HG02840 (cell line): ENCODE results near the gene TSPAN11.
"Not testable (repeated sequence)": the region's sequence is repeated elsewhere in the genome, so short reads cannot be mapped to it uniquely, and the experiment has no call there.

Source experiments
- ATAC-seq: cut with Tn5 transposase; IDR thresholded peaks from one replicate; pipeline ENCODE4 v1.9.1; 2021; ENCODE audit warnings: mild to moderate bottlenecking, moderate library complexity, moderate number of reproducible peaks; ENCODE audit not compliant: unreplicated experiment, low FRiP score

The TSPAN11 gene

DNA sequence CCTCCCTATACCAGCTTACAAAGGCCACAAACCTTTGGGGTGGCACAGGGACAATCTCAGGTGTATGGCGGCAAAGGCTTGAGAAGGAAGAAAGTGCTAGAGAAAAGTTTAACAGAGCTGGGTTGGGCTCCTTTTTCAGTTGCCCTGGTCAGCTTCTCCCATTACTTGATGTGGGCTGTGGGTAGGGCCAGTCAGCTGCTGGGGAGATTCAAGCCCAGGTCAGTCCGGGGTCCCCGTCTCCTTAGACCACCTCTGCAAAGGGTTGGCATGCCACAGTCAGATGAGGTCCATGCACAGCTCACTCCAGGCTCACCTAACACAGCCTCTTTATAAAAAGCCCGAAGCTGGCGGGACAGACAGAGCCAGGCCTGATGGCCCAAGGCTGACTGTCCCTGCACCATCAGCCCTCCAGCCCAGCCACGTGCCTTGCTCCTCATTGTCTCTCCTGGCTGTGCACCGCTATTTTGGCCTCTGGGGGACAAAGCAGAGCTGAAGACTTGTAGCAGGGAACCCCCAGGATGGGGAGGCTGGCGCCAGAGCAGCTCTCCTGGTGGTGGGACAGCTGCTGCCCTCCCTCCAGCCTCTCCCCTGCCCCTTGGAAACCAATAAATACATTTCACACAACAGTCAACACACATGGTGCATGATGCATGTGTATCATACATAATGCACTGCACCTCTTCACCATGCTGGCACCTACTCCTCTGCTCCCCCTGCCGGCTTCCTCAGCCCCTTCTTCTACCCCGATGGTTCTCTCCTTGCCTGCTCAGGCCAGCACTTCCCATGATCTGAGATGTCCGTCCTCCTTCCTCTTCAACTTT, 85.4 kb downstream of the TSPAN11 start:
- no peak for ATAC-seq

DNA sequence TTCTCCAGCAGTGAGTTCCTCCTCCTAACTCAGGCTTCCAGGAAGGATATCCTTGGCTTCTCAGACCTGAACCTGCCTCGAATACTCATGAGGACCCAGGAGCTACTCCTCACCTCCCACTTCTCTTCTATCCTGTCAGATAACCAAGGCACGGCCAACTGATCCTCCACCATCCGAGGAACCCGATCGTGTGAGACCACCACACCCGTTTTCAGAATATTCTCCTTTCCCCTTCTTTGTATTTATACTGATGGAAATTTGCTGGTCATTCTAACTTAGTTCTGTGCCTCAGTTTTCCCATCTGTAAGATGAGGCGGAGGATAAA, 86.0 kb downstream of the TSPAN11 start:
- not testable (repeated sequence) for ATAC-seq

DNA sequence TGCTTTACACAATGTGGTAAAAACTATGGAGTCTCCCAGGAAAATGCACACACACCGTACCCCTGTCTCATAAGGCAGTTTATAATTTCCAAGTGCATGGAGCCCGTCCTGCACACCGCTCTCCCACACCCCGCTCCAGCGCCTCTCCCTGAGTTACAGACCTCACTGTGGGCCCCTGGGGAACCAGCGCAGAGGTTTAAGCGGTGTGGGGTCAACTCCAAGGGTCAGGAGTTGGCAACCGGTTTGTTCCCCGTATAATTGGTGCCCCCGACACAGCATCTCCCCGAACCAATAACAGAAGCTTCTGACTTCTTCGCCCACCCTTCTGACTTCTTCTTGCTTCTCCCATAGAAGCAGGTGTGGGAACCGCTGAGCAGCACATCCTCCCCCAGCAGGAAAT, 88.7 kb downstream of the TSPAN11 start:
- no peak for ATAC-seq

DNA sequence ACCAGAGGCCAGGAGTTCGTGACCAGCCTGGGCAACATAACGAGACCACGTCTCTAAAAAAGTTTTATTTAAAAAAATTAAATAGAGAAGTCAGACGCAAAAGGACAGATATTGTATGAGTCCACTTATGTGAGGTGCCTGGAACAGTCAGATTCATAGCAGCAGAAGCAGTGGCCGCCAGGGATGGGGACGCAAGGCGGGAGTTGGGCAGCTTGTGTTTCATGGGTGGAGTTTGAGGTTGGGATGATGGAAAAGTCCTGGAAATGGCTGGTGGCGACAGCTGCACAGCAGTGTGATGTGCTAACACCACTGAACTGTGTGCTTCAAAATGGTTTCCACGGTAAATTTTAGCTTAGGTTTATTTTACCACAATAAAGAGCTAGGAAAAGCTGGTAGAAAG, 89.5 kb downstream of the TSPAN11 start:
- ATAC-seq, result no peak

DNA sequence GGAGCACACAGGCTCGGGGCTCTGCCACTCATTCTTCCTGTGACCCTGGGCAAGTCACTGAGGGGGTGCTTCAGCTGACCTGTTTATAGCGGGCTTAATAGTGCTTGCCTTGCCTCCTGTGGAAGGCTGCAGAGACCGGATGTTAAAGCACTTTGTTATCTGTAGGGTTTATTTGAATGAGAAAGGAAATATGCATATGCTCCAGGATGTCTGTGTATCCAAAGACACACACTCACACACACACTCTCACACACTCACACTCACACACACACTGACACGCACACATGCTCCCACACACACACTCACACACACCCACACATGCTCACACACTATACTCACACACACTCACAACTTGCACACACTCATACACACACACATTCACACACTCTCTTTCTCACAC, 91.0 kb downstream of the TSPAN11 start:
- no peak for ATAC-seq

DNA sequence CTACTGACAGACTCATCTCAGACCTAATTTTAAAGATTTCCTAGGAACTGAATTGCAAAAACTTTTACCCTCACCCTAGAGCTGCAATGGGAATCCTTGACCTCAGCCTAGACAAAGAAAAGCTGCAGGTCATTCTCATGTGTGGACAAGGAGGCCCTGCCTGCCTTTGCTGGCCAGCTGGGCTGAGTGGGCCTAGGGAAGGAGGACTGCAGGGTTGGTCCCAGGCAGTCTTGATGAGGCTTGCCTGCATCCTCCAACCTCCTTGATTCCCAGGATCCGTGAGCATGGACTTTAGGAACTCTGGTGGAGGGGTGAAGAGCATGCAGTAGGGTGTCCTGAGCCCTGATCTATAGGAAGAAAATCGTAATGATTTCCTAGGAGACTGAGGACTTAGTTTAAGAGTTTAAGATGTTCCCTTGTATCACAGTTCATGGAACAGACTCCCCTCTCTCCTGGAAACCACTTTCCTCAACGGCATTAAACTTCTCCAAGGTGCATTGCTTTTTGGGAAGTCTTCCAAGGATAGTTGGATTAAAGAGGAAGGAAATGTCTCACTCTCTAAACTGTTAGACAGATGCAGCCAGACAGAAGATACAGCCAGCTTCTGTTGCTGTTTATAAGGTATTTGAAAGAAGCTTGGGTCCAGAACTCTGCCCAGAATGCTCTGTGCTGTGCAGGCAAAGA, 91.7 kb downstream of the TSPAN11 start:
- ATAC-seq, result no peak

DNA sequence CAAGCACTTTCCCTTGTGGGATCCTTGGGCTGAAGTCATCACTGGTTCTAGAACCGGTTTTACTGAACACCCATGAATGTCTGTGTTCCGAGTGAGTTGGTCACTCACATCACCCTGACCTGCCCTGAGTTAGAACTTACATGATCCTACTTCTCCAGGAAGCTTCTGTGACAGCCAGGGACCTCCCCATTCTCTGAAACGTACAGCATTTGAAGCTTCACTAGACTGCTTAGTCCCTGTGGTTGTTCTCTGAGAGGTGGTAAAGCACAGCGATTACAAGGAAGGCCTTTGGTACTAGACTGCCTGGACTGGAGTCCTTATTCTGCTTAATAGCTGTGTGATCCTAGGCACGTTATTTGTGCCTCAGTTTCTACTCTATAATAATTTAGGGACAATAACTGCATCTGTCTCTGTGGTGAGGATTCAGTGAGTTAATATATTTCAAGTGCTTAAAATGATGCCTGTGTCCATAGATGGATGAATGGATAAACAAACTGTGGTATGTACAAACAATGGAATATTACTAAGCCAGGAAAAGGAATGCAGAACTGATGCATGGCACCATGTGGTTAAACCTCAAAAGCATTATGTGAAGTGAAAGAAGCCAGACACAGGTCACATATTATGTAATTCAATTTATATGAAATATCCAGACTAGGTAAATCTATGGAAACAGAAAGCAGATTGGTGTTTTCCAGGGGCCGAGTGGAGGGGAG, 92.4 kb downstream of the TSPAN11 start:
- no peak for ATAC-seq

DNA sequence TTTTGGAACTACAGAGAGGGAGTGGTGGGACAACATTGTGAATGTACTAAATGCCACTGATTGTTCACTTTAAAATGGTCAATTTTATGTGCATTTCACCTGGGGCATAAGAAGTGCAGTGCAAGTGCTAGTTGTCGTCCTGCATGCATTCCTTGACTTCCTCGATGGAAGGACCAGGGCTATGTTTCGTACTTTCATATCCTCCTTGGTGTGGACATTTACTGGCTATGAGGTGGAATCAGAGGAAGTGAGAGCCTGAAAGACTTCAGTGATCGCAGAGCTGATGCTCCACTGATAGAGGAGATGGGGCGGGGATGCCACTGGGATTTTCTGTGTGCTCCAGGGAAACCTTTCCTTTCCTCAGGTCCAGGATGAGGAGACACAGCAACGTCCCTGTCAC, 93.0 kb downstream of the TSPAN11 start:
- ATAC-seq, result no peak

DNA sequence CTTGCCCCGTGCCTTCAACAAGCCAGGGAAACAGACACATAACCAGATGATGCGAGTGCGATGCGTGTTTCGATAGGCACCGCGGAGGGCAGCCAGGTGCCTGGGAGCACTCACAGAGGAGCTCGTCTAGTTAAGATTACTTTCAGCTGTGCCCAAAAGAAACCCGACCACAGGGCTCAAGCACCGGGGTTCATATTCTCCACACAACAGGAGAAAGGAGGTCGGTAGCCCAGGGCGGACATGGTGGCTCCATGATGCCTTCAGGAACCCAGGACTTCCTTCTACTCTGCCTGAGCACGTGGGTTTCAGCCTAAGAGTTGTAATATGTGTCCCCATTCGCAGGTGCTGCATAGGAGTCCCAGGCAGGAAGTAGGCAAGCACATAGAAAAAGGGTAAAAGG, 93.4 kb downstream of the TSPAN11 start:
- ATAC-seq, result no peak

DNA sequence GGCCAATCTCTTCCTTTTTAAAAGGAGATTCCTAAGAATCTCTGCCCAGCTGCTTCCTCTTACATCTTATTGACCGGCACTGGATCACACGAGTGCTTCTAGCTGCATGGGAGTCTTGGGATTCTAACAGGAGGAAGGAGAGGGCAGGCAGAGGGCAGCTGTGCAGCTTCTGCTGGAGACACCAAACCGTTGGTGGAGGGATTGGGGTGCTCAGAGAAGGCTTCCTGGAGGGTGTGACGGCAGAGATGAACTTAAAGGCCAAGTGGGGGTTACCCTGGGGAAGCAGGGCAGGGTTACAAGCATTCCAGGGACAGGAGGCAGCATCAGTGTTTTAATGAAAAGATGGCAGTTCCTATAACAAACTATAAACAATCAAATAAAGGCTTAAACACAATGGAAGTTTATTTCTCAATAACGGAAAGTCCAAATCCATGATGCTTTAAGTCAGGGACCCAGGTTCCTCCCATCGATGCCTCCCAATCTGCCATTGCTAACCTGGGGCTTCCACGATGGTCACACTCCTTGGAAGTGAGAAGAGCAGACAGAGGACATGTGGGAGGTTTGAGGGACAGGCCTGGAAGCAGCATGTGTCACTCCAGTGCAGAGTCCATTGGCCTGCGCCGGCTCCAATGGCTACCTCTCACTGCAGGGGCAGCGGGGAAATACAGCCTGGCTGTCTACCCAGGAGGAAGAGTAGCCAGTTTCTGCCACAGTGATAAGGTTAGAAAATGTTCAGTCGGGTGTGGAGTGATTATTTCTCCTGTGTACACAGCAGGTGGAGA, 94.0 kb downstream of the TSPAN11 start:
- no peak for ATAC-seq

DNA sequence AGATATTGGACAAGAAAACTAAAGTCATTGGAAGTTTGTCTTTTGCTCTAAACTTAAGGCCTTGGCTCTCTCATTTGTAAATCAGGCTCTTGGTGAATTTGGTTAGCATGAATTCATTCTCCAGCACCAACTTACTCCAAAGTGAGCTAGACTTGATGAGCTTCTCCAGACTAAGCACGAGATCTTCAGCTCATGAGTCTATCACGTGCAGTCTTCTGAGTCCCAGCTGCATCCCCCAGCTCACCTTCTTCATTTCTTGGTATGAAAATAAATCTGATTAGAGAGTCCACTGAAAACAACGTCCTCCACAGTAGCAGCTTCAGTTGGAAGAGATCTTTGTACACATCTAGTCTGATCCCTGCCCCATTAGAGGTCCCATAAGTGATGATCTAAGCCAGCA, 94.6 kb downstream of the TSPAN11 start:
- no peak for ATAC-seq

DNA sequence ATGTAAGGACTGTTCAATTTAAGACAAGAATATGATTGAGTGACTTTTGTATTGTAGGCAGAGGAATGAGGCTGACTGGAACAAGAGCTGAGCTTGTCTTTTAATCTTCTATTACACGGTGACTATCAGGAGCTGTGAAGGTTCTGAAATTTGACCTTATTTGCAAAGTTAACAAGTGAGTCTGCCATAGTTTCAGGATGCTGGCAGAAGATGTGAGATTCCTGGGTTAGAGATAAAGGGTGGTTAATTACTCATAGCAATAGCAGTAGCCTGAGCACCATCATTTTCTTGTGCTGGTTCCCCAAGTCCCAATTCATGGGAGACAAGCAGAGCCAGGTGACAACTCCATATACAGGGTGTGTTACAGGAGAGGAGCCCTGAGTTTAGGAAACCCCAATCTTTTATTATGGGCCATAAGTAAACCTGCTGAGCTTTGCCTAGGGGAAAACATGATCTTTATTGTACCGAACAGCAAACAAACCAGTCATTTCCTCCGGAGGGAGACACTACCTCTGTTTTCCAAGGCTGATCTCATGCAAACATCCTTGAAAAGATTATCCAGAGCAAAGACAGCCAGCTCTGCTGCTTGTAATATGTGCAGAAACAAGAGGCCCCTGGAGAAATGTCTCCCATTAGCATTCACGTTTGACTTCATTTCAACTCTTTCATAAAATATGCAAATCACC, 95.4 kb downstream of the TSPAN11 start:
- ATAC-seq, result no peak

DNA sequence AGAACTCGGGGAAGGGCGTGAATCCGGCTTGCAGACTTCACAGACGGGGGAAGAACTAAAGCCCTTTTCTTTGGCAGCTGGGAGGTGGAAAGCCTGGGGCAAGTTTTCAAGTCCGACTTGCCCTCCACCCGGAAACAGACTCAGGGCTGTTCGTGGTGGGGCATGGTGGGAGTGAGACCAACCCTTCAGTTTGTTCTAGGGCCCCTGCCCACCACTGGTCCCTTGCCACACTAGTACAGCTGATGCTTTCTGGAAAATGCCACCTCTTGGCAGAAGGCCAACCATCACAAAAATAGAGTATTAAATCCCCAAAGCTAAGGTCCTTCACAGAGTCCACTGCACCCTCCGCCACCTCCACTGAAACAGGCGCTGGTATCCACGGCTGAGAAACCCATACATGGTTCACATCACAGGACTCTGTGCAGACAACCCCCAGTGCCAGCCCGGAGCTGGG, 96.8 kb downstream of the TSPAN11 start:
- no peak for ATAC-seq

DNA sequence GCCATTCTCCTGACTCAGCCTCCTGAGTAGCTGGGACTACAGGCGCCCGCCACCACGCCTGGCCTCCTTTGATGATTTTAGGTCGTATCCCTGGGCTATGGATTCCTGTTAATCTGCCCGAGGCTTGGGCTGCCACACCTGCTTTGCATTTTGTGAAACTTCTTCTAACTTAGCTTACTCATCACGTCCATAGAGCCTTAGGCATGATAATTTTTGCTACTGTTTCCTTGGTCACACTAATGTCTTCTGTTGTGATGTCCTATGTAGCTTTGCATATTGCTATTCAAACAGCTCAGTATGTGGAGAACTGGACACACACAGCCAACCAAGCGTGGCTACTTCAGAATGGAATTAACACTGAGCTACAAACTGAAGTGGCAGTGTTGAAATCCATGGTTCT, 99.7 kb downstream of the TSPAN11 start:
- no peak for ATAC-seq

DNA sequence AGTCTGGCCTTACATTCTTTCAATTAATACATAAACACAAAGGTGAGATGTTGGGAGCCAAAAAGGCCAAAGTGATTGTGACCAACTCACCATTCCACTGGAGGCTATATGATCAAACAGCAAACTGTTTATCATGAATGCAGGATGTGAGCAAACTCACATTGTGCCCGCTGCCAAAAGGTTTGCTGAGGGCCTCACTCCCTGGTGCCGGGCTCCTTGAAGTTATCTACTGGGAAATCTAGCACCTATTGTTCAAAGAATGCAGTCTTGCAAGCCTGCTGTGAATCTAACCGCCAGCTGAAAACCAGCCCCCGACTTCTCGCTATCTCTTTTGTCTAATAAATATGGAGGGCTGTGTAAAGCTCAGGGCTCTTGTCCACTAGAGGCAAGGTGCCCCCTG, 100.5 kb downstream of the TSPAN11 start:
- not testable (repeated sequence) for ATAC-seq

DNA sequence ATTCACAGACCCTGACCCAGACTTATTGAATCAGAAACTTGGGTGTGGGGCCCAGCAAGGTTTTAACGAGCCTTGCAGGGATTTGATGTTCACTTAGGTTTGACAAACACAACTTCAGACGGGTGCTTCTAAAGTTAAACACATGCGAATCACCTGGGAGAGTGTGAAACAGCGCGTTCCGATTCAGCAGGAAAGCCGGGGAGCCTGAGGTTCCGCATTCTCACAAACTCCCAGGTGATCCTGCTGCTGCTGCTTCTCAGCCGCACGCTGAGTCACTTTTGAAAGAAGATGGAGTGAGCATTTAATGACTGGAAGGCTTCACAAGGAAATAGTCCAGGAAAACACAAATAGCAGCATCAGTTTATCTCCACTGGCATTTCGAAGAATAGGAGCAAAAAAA, 102.9 kb downstream of the TSPAN11 start:
- ATAC-seq, result no peak

DNA sequence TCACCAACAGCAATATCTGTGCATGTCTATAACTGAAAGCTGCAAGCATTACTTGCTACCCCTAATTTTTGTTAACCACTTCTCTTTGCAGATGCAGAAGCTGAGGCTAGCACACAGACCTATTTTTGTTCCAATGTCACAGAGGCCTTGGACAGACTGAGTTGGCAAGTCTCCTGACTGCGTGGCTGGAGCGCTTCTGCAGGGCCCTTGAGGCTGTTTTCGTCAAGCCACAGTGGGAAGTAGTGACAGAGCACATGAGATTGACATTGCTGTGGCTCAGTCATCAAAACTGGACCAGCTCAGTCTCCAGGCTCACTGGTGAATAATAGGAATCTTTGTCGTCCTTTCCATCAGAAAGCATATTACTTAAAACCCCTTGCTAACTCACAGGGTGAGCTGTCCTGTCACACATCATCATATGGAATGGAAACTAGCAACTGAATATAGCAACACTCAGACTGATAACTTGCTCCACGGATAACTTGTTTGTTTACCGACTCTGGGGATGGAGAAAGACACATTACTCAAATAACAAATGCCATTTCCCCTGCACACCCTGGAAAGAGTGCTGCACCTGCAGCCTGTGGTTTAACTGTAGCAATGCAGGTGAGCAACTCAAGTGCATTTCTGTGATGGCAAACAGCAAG, 103.5 kb downstream of the TSPAN11 start:
- no peak for ATAC-seq

DNA sequence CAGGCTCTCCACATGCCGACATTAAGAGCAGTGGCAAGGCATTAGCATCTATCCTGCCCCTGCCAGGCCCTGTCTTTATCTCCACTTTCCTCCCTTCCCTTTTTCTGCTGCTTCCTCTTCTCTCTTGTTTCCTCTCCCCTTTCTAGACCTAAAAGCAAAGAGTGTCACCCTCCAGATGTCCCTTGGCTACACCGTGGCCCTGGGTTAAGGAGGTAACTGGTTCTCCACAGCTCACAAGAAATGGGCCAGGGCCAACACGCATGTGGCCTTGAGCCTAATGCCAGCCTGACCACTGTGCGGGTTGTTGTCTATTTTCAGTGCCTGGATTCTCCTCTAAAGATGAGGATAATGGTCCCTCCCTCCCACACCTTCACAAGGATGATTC, 105.4 kb downstream of the TSPAN11 start:
- ATAC-seq, result no peak

DNA sequence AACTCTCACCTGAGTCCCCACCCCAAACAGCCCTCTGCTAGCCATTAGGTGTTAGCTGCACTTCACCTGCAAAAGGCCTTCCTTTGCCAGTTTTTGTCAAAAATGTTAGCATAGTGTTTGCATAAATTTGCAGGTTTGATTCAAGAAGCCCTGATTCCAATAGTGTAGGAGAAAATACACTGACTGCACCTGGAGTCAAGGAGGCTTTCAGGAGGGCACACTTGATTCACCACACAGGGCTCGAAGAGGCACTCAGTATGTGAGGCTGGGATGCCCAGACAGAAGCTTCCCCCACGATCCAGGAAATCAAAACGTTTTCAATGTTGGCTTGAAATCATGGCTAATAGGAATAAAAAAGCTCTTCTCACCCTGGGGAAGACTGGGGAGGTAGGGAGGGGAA, 106.6 kb downstream of the TSPAN11 start:
- ATAC-seq, result no peak

DNA sequence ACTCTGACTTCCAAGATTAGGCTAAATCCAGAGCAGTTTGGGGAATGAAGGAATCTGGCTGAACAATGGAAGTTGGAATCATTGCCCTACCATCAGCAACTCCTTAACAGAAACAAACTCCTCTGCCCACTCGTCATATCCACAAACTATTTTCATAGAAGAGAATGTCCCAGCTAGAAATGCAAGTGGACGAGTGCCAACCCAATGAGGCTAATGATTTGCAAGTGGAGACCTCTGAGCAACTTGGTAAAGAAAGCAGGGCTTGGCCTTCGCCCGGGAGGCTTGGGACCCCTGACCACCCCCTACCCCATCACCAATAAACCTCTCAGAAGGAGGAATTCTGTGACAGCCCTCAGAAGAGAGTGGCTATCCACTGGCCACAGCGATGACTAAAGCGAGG, 107.1 kb downstream of the TSPAN11 start:
- no peak for ATAC-seq
